Endothelial cell of umbilical vein (primary cell): Measurements from ENCODE around the gene THBS1. TPM values are rescaled to one million over a fixed set of nuclear protein-coding genes. Genes with fewer than 3 reads are reported as not detected.

ENCODE experiments used
- BruUV-seq: library from RNA; stranded (reverse); fragments of 400-500 nt; replicated peaks from 2 replicates; lab custom pipeline; 2021; lab: Mats Ljungman, UMichigan
- CTCF ChIA-PET: fragments of 300-600, 350-600 bp; sonication (Branson Sonifier 250); formaldehyde crosslinking; loops from one replicate; lab custom pipeline; 2021; ENCODE audit warnings: antibody characterized with exemption, inconsistent platforms; lab: Charles Lee
- POLR2A ChIA-PET: fragments of 300-600, 350-600 bp; sonication (Branson Sonifier 250); formaldehyde crosslinking; loops from one replicate; lab custom pipeline; 2021; ENCODE audit warnings: antibody characterized with exemption, inconsistent platforms; lab: Charles Lee
- DNase-seq: peaks from one replicate; pipeline ENCODE4 v3.0.0-alpha.2; 2011; ENCODE audit warnings: low read depth, low spot score
- FAIRE-seq: peaks from 2 replicates; lab custom pipeline; 2011; peaks lifted over from hg19 to GRCh38; lab: Jason Lieb, UNC
- H2AFZ ChIP-seq: 2 replicates; pipeline ENCODE4 v1.6.0; 2012; ENCODE audit warnings: low read depth, low read length, control low read depth, inconsistent platforms
- H3K27ac ChIP-seq: 2 replicates; pipeline ENCODE4 v1.5.1; 2011; ENCODE audit warnings: low read depth, mild to moderate bottlenecking, control low read depth, low read length, moderate library complexity; ENCODE audit not compliant: insufficient read depth
- H3K27me3 ChIP-seq, 2 experiments: 2 replicates each; pipeline versions ENCODE4 v1.6.0 to v1.6.1; 2011; ENCODE audit warnings: low read length in 2 of 2, mixed read lengths in 1 of 2; ENCODE audit not compliant: control insufficient read depth in 2 of 2, insufficient read depth in 2 of 2
- H3K36me3 ChIP-seq, 2 experiments: 2 replicates in 1 of 2; 3 replicates in 1 of 2; pipeline ENCODE4 v1.5.1; 2011; ENCODE audit warnings: low read length in 2 of 2, mild to moderate bottlenecking in 1 of 2, moderate library complexity in 1 of 2; ENCODE audit not compliant: control insufficient read depth in 2 of 2, insufficient read depth in 2 of 2; ENCODE audit errors: extremely low read depth in 1 of 2
- H3K4me1 ChIP-seq: 3 replicates; pipeline ENCODE4 v1.5.1; 2011; ENCODE audit warnings: mild to moderate bottlenecking, low read length; ENCODE audit not compliant: control insufficient read depth, insufficient read depth; ENCODE audit errors: extremely low read depth
- H3K4me2 ChIP-seq: 2 replicates; pipeline ENCODE4 v1.6.1; 2011; ENCODE audit warnings: low read length, control low read depth, mixed read lengths; ENCODE audit not compliant: insufficient read depth
- H3K4me3 ChIP-seq, 3 experiments: fragments of 200-600 bp in 1 of 3; sonication (generic), shearing (Covaris generic) in 1 of 3; replicated peaks in 1 of 3; 2 replicates each; pipeline ENCODE4 v1.5.1; 2011 to 2016; ENCODE audit warnings: control low read depth in 3 of 3, low read length in 3 of 3, mild to moderate bottlenecking in 2 of 3, inconsistent platforms in 1 of 3, low read depth in 1 of 3, moderate library complexity in 1 of 3; ENCODE audit not compliant: insufficient read depth in 1 of 3
- H3K79me2 ChIP-seq: 2 replicates; pipeline ENCODE4 v1.6.0; 2012; ENCODE audit warnings: low read length, inconsistent platforms; ENCODE audit not compliant: control insufficient read depth, insufficient read depth
- H3K9ac ChIP-seq: replicated peaks from 2 replicates; pipeline ENCODE3; 2011; ENCODE audit warnings: low read length, control low read depth; ENCODE audit not compliant: insufficient read depth; ENCODE audit errors: extremely low read depth
- H3K9me1 ChIP-seq: replicated peaks from 3 replicates; pipeline ENCODE4 v1.6.0; 2011; ENCODE audit warnings: mild to moderate bottlenecking, low read length; ENCODE audit not compliant: control insufficient read depth, insufficient read depth; ENCODE audit errors: extremely low read depth
- H3K9me3 ChIP-seq: replicated peaks from 2 replicates; pipeline ENCODE4 v1.5.1; 2012; ENCODE audit warnings: low read length, inconsistent platforms; ENCODE audit not compliant: control insufficient read depth, insufficient read depth
- H4K20me1 ChIP-seq: replicated peaks from 2 replicates; pipeline ENCODE3; 2011; ENCODE audit warnings: mild to moderate bottlenecking, low read length; ENCODE audit not compliant: control insufficient read depth, insufficient read depth; ENCODE audit errors: extremely low read depth
- CTCF ChIP-seq, 2 donors: IDR thresholded peaks; 1 replicate in 1 of 2; 2 replicates in 1 of 2; pipeline ENCODE4 v1.5.1; 2011; ENCODE audit warnings: low read length in 2 of 2, mild to moderate bottlenecking in 2 of 2, moderate library complexity in 2 of 2, control low read depth in 1 of 2, inconsistent platforms in 1 of 2, low read depth in 1 of 2; ENCODE audit not compliant: insufficient read depth in 1 of 2; ENCODE audit errors: extremely low read depth in 1 of 2
- EZH2 ChIP-seq: IDR thresholded peaks from 2 replicates; pipeline ENCODE4 v1.6.1; 2012; ENCODE audit warnings: borderline replicate concordance, low read depth, mild to moderate bottlenecking, moderate library complexity, low read length, inconsistent platforms; ENCODE audit not compliant: severe bottlenecking
- FOS ChIP-seq: IDR thresholded peaks from 2 replicates; pipeline ENCODE4 v1.6.1; 2011; ENCODE audit warnings: mild to moderate bottlenecking, low read length, moderate library complexity, borderline replicate concordance; ENCODE audit not compliant: insufficient read depth
- GATA2 ChIP-seq: IDR thresholded peaks from 2 replicates; pipeline ENCODE4 v1.7.0; 2011; ENCODE audit warnings: low read depth, mild to moderate bottlenecking, moderate library complexity, mixed read lengths, low read length; ENCODE audit not compliant: insufficient read length, insufficient read depth
- JUN ChIP-seq: IDR thresholded peaks from 2 replicates; pipeline ENCODE4 v1.6.1; 2011; ENCODE audit warnings: borderline replicate concordance, low read depth; ENCODE audit not compliant: insufficient read length, insufficient read depth
- MAX ChIP-seq: IDR thresholded peaks from 2 replicates; pipeline ENCODE4 v1.6.1; 2011; ENCODE audit not compliant: insufficient read depth, insufficient read length
- MYC ChIP-seq: IDR thresholded peaks from one replicate; pipeline ENCODE4 v1.6.1; 2011; ENCODE audit warnings: mild to moderate bottlenecking, low read depth, low read length
- POLR2A ChIP-seq: IDR thresholded peaks from 2 replicates; pipeline ENCODE4 v1.6.1; 2012; ENCODE audit warnings: low read depth, mild to moderate bottlenecking, control low read depth, low read length
- POLR2AphosphoS5 ChIP-seq: IDR thresholded peaks from 2 replicates; pipeline ENCODE4 v1.6.1; 2012; ENCODE audit warnings: low read depth, mild to moderate bottlenecking, control low read depth, low read length, moderate library complexity; ENCODE audit not compliant: insufficient read depth
- dilution Hi-C: fragments of 300-500 bp; cut with MboI; formaldehyde crosslinking; loops from one replicate; pipeline ENCODE4 v1.15.0; 2019; ENCODE audit warnings: low sequenced_read_pairs; ENCODE audit not compliant: extremely low pct_ligation_motif_present
- intact Hi-C: fragments of 100-400 bp; cut with micrococcal nuclease; formaldehyde crosslinking; loops from one replicate; pipeline ENCODE4 v1.10.0; 2022
- polyA plus RNA-seq, 4 experiments: library from polyadenylated mRNA; depleted of rRNA in 3 of 4; stranded (reverse) in 3 of 4; unstranded in 1 of 4; fragments of >200 nt; gene quantifications; 2 replicates each; pipeline versions ENCODE4 v1.2.1 to v1.2.3, GENCODE V29; 2011 to 2012; ENCODE audit warnings: missing spikeins in 1 of 4
- total RNA-seq: library from RNA; stranded (reverse); gene quantifications from 2 replicates; pipeline ENCODE4 v1.2.3, GENCODE V29; 2021

Gene THBS1
- total and polyA plus RNA-seq, 2 donors (not counting 3 experiments of a cell fraction or from before 2014, with no cell fraction given) = 6,293 to 8,883 TPM

- dilution Hi-C loops = no loop called here
- intact Hi-C loops = no loop called here
- Histone ChIP-seq H3K4me1 (no peaks in the 10 kb centered on the region), H3K27me3 (no peaks in the 10 kb centered on the region), H2AFZ (no peak overlapping the region), H3K27ac (no peak overlapping the region), H3K4me2 (no peak overlapping the region), H3K9ac (no peak overlapping the region), H3K4me3 (no peak overlapping the region), H3K79me2 (no peaks in the 10 kb centered on the region), H3K9me1 (no peaks in the 10 kb centered on the region), H4K20me1 (no peaks in the 10 kb centered on the region), H3K9me3 (no peaks in the 10 kb centered on the region), H3K36me3 (no peaks in the 10 kb centered on the region)
- ChIA-PET POLR2A (no interaction called here), CTCF (interaction anchor here (1.3 kb wide), 1 partner anchor 32 kb away, joined by 3 read pairs; no protein-coding TSS in a partner anchor)
- BruUV-seq = no TSS peak
- TF ChIP-seq FOS (no peak), CTCF (IDR thresholded peaks at IDR 0.05; ENCODE audit: extremely low read depth in 1 of 2, insufficient read depth in 1 of 2, low read depth in 1 of 2, low read length in 2 of 2) (no peak), POLR2A (no peak), MAX (no peak), POLR2AphosphoS5 (no peak), MYC (no peak), GATA2 (no peak), EZH2 (no peak), JUN (no peak)
- no peak for DNase-seq
- no peak for FAIRE-seq
Measured at GRCh38 chr15:39543651-39544050, 37.2 kb upstream of the THBS1 start.
